ENCODE data around the gene ZNF483.
"Not testable (repeated sequence)": the region's sequence is repeated elsewhere in the genome, so short reads cannot be mapped to it uniquely, and the experiment has no call there.

Gene ZNF483

DNA sequence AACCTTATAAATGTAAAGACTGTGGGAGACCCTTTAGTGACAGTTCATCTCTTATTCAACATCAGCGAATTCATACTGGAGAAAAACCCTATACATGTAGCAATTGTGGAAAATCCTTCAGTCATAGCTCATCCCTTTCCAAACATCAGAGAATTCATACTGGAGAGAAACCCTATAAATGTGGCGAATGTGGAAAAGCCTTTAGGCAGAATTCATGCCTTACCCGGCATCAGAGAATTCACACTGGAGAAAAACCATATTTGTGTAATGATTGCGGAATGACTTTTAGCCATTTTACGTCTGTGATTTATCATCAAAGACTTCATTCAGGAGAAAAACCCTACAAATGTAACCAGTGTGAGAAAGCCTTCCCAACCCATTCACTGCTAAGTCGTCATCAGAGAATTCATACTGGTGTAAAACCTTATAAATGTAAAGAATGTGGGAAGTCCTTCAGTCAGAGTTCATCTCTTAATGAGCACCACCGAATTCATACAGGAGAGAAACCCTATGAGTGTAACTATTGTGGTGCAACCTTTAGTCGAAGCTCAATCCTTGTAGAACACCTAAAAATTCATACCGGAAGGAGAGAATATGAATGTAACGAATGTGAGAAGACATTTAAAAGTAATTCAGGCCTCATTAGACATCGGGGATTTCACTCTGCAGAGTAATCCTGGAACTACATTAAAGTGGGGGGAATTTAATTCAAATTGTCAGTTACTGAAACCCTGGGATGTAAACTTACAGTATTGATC, 17.7 kb downstream of the ZNF483 start:
- no peak for DNase-seq (ENCODE audit: low spot score)

DNA sequence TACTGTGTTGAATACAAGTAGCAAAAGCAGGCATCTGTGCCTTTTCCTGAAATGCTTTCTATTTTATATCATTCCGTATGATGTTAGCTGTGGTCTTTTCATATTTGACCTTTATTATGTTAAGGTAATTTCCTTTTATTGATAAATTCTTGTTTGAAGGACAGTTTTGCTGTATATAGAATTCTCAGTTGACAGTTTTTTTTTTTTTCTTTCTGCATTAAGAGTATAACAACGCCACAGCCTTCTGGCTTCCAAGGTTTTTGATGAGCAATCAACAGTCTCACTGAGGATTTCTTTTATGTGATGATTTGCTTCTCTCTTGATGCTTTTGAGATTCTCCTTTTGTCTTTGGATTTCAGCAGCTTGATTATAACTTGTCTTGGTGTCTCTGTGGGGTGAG, 23.6 kb downstream of the ZNF483 start:
- no peak for DNase-seq (ENCODE audit: low spot score)

DNA sequence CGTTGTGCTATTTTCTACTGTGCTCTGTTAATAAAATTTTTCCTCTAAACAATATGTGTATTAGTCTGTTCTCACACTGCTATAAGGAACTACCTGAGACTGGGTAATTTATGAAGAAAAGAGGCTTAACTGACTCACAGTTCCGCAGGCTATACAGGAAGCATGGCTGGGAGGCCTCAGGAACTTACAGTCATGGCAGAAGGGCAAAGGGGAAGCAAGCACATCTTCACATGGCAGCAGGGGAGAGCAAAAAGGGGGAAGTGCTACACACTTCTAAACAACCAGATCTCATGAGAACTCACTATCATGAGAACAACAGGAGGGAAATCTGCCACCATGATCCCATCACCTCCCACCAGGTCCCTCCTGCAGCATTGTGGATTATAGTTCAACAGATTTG, 30.4 kb downstream of the ZNF483 start:
- DNase-seq (ENCODE audit: low spot score): not testable (repeated sequence)

DNA sequence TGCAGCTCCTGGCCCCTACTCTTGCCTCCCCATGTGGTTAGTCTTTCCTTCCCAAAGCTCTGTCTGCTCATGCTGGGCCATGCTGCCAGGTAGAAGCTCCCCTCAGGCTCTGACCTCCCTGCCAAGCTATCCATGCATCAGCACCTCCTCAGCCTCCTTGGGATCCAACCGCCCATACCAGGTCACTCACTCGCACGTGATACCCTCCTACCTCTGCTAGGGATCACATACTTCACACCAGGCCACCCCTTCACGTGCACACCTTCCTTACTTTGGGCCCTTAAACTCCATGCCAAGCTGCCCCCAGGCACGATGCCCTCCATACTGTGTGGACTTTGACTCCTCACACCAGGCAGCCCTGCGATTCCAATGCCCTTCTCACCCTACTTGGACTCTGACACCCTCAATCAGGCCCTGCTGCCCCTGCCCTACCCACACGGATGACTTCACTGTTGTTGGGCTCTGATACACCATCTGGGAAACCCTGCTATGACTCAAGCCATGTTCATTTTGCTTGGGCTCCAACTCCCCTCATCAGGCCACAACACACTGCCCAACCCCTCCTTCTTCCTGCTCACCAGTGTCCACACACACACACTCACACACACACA, 34.1 kb downstream of the ZNF483 start:
- no peak for DNase-seq (ENCODE audit: low spot score)

DNA sequence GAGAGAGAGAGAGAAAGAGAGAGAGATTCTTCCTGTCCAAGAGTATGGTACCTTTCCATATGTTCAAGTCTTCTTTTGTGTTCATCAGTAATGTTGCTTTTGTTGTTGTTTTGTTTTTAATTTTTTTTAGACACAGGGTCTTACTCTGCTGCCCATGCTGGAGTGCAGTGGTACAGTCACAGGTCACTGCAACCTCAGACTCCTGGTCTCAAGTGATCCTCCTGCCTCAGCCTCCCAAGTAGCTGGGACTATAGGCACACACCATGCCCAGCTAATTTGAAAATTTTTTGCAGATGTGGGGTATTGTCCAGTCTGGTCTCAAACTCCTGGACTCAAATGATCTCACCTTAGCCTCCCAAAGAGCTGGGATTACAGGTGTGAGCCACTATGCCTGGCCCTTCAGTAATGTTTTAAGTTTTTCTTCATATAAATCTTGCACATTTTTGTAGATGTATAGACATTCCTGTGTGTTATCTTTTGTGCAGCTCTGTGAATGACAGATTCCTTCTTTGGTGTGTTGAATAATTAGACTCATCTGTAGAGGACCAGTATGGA, 36.3 kb downstream of the ZNF483 start:
- no peak for DNase-seq (ENCODE audit: low spot score)

DNA sequence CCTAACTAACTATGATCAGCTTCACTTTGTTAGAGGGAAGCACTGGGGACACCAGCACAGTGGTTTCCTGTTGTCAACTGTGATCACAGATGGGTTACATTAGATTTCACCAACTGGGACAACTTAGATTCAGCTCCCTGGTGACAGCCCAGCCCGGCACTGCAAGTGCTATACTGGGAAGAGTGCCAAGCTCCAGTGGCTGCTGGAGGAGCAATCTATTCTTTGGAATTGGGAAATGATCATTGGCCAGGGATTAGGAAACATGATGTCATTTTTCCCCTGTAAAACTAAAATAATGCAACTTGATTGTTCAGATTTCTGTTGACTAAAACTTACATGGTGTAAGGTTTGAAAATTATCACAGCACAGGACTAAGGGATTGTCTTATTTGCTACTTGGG, 41.3 kb downstream of the ZNF483 start:
- no peak for DNase-seq (ENCODE audit: low spot score)

DNA sequence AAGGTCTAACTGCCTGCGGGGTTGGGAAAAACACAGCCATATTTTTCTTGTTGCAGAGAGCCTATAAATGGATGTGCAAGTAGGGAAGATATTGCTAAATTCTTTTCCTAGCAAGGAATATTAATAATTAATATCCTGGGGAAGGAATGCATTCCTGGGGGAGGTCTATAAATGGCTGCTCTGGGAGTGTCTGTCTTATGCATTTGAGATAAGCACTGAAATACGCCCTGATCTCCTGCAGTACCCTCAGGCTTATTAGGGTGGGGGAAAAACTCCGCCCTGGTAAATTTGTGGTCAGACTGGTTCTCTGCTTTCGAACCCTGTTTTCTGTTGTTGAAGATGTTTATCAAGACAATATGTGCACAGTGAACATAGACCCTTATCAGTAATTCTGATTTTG, 43.1 kb downstream of the ZNF483 start:
- not testable (repeated sequence) for DNase-seq (ENCODE audit: low spot score)

DNA sequence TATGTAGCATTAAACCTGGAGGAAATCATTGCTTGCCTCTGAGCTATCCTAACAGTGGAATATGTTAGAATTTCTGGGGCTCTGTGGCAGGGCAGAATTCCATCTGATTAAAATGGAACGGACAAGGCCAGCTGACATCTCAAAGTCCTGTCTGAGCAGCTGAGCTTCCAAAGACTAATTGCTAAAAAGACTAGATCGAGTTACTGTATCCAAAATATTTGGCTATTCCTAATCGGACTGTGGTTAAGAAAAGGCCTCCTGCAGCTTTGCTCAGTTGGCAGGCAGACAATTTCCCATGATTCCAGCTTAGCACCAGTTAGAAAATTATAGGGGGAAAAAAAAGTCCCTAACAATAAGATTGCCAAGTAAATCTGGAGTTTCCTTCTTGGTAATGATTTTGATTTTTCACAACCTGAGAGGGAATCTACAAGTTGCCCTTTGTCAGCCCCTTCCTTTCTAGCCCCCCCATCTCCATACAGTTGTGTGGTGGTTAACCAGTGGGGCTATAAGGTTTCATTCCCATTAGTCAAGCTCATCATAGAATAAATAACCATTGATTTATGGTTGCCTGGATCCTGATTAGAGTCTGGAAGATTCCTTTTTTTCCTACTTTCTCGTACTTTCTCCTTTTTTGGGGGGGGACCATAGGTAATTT, 48.1 kb downstream of the ZNF483 start:
- no peak for DNase-seq (ENCODE audit: low spot score)

DNA sequence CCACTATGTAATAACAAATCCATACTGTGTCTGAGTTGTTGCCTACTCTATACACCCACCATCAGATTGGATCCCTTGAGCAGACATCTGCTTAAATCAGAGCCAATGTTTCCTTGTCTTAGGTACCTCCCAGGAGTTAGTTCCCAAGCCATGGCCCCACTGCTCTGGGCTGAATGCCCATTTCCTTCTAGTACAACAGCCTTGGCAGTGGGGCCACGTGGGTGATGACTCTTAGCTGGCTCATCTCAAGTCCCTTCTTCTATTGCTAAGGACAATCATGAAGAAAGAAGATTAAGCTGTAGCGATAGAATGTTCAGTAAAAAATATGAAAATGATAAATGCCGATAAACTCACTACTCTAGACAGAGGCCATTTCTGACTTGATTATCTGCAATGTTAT, 57.9 kb downstream of the ZNF483 start:
- DNase-seq (ENCODE audit: low spot score): no peak

DNA sequence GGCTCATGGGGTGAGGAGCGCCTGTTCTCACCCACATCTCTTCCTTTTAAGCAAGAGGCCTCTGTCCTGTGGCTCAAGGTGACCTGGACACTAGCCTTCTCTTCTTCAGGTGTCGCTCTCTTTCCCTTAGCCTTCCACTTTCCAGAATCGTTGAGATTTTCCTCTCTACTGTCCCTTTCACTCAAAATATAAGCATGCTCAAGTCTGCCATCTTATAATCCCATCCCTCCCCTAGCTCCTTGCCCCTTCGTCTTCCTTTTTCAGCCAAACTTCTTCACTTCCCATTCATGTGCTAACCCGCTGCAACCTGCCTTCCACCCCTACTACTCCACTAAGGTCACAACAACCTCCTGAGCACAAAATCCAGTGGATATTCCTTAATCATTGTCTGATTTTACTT, 61.4 kb downstream of the ZNF483 start:
- DNase-seq (ENCODE audit: low spot score): no peak

DNA sequence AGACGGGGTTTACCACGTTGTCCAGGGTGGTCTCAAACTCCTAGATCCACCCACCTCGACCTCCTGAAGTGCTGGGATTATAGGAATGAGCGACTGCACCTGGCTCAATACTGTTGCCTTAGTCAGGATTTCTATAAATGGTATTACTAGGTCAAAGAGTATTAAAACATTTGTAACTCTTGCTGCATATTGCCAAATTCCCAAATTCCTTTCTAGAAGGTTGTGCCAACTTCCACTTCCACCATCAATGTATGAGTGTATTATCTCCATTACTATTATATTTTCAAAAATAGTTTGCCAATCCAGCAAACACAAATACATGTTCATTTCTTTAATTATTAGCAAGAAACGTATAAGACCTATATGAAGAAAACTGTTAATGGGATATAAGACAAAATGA, 63.9 kb downstream of the ZNF483 start:
- DNase-seq (ENCODE audit: low spot score): no peak

DNA sequence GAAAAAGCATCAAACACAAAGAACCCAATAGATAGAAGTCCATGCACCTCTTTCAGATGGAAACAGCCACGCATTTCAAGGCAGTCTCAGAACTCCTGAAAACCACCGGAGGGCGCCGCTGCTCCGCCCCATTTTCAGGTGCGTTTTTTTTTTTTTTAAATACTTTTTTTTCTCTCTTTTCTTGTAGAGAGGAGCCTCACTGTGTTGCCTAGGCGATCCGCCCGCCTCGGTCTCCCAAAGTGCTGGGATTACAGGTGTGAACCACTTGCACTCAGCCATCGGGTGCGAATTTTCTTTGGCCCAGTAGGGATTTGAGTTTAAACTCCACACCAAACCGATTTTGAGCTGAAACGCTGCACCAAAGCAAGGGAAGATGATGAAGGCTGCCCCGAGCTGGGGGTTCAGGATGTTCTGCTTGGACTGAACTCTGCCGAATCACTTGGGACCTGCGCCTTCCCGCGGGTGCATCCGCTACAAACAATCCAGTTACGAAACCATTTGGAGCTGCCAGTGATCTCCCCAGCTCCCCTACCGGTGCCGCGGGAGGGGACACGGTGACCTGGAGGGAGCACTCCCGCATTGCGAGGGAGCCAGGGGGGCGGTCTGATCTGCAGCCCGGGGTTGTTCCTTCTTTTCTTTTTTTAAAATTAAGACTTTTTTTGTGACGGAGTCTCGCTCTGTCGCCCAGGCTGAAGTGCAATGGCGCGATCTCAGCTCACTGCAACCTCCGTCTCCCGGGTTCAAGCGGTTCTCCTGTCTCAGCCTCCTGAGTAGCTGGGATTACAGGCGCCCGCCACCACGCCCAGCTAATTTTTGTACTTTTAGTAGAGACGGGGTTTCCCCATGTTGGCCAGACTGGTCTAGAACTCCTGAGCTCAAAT, 73.1 kb downstream of the ZNF483 start:
- peak; percentile 59 for DNase-seq (ENCODE audit: low spot score)

DNA sequence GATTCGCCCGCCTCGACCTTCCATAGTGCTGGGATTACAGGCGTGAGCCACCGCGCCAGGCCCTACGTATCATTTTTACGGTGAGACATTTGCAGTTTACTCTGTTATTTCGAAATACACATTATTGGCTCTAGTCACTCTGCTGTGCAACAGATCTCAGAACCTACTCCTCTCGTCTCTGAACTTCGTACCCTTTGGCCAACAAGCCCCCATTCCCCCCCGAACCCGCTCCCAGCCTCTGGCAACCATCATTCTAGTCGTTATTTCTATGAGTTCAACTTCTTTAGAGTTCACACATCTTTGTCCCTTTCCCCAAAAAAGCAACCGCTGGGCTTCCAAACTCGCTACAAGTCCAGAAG, 73.7 kb downstream of the ZNF483 start:
- peak; percentile 38 for DNase-seq (ENCODE audit: low spot score)

DNA sequence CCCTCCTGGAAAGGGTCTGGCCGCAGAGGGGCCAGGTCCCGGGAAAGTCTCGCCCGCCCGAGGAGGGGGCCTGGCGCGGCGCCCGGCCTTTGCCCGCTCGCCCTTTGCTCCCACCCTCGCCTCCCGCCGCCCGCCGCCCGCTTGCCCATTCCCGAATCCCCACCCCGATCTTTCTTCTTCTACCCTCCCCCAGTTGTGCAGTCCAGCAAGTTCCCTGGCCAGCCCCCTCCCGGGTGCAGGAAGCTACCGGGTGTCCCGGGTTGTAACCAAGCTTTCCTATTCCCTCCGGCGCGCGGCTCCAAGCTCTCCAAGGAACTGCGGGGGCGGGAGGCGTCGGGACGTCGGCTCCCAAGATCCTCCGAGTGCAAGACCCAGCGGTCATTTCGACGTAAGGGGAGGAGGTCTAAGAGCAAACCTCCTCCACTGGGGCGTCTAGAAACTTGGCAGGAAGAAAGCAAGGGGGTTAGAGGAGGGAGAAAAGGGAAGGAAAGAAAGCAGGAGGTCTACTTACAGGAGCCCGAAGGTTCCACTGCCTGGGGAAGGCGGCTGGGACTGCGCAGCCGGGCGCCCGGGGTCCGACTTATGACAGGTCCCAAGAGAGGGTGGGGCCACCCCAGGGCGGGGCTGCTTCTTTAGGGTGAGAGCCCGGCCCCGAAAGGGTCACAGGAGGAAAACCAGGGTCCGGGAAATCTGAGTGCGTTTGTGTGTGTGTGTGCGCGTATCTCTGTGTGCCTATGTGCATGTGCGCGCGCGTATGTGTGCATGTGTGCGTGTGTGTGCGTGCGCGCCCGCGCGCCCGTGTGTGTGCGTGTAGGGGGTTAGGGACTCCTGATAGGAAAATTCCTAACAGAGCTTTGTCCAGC, 74.3 kb downstream of the ZNF483 start, which contains the start of gene PTGR1:
PTGR1 (minus strand) TSS at position 556 of the 863 bp plus-strand sequence. CDS start 2,225 bp downstream, outside the sequence.
- DNase-seq (ENCODE audit: low spot score): peak; percentile 73

DNA sequence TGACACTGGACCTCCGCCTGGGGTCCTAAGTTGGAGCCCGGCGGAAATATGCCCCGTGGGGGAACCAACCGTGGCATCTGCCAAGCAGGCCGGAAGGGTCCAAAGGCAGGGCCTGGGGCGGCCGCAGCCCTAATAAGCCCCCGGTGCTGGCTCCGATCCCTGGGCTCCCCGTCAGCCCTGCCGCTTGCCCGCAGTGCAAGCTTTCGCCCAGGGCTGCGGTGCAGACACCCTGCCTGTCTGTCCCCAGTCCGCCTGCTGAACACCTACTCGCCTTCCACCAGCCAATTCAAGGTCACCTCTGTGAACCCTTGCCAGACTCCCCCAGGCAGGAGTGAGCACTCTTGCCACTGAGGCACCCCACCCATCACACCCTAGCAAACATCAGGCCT, 75.0 kb downstream of the ZNF483 start:
- DNase-seq (ENCODE audit: low spot score): no peak

DNA sequence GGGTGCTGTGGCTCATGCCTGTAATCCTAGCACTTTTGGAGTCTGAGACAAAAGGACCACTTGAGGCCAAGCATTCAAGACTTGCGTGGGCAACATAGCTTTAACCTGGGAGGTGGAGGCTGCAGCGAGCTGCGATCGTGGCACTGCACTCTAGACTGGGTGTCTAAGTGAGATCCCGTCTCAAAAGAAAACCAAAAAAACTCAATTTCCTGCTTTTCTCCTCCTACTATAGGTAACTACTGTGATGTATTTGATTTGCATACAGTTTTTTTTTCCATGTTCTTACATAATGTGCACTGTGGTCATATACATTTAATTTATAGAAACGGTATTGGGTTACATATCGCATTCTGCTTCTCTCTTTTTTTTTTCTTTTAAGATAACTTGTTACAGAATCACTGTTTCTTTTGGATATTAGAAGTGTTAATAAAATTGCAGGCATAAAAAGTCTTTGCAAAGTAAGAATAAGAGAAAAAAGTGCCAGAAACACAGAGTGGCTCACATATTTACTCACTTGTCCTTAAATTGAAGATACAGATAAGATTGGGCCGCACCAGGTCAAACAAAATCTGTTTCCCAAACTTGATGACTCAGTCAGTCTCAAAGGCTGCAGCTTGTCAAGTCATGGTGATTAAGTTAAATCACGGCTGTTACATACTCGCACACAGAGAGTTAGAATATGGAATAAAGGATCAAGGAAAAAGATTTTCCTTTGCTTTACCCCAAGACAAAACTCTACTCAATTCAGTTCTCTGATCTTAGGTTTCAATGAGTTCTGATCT, 76.4 kb downstream of the ZNF483 start:
- peak; percentile 39 for DNase-seq (ENCODE audit: low spot score)

DNA sequence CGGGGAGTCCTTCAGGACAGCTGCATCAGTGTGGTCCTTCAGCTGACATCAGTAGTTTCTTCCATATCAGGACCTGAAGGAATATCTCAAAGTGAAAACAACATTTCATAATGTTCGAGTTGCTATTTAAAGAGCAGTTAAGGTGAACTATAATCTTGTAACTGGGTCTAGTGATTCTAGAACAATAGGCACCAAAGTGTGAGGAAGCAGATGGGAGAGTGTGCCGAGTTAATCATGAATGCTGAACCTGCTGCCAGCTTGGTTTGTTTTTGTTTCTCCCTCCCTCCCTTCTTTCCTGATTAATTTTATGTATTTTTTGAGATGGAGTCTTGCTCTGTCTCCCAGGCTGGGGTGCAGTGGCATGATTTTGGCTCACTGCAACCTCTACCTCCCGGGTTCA, 78.1 kb downstream of the ZNF483 start:
- no peak for DNase-seq (ENCODE audit: low spot score)

DNA sequence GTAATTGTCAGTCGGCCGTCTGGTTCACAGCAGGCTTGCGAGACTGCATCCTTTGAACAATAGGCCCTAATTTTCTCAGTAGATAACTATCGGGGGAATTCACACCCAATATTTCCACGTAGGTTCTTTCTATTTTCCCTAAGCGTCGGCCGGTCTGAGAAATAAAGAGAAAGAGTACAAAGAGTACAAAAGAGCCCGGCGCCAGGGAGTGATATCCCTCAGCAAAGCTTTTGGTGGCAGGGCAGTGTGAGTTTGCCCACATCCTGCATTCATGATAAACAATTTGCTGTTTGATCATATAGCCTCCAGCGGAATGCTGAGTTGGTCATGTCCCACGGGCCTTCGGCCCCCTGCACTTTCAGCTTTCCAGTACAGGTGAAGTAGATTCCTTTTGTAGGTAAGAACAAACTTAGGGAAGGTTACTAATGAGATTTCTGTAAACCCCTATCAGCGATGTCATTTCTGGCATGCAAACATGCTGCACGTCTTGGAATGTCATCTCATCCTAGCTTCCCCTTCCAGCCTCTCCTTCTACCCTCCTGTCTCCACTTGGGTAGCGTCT, 79.2 kb downstream of the ZNF483 start:
- no peak for DNase-seq (ENCODE audit: low spot score)

DNA sequence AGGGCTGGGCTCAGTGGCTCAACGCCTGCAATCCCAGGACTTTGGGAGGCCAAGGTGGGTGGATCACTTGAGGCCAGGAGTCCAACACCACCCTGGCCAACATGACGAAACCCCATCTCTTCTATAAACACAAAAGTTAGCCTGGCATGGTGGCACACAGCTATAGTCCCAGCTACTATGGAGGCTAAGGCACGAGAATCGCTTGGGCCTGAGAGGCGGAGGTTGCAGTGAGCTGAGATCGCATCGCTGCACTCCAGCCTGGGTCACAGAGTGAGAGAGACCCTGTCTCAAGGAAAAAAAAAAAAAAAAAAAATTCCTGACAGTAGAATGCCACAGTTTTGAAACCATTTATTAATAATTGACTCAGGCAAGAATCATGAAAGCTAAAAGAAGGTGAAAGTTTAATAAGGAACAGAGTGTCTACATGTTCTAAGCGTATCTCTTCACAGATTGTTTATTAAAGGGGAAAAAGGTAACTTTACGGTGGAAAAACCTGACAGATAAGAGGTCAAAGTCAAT, 80.1 kb downstream of the ZNF483 start:
- no peak for DNase-seq (ENCODE audit: low spot score)

DNA sequence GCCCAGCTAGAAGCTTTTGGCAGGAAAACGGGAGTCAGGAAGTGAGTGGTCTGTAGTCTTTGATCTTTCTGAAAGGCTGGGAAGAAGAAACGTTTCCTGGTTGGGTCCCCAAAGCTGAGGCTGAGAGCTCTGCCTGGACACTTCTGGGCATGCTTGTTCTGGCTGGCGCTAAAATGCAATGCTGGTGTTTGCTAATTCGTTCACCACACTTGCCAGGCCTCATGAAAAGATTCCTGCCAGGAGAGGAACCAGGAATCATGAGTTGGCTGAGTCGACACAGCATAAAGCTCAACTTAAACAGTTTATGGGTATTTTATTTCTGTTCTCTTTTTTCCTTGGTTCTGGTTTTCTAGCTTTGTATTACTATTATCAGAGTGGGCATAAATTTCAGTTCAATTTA, 85.2 kb downstream of the ZNF483 start:
- DNase-seq (ENCODE audit: low spot score): no peak
